Bone marrow (tissue), 2 donors: ENCODE data around the gene AK9.
"Not testable (repeated sequence)": the region's sequence is repeated elsewhere in the genome, so short reads cannot be mapped to it uniquely, and the experiment has no call there.

Experiments
- DNase-seq, 2 donors: peaks; one replicate each; lab custom pipeline; 2025; lab: John Stamatoyannopoulos, UW

Gene AK9

DNA sequence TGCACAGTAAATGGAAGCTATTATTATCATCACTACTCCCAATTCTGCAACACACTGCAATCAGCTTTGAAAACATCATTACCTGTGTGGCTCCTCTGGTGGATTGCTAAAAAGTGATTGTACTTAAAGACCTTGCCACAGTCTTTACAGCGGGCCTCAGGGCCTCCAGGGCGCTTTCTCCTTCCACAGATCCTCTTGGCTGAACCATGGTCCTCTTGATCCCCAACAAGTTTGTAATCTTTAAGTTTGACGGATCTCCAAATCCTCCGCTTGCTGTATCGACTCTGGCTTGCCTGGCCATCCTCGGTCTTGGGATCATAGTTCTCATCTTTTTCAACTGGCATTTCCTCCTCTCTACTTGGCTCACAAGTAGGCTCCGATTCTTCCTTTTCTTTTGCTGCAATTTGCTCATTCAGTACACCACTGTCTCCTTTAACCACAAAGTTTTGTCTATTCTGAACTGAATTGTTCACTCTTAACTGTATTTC, 210.0 kb downstream of the AK9 start:
- DNase-seq, result no peak

GRCh38 chr6:109478841-109479624, 212.0 kb downstream of the AK9 start:
- no peak for DNase-seq

DNA sequence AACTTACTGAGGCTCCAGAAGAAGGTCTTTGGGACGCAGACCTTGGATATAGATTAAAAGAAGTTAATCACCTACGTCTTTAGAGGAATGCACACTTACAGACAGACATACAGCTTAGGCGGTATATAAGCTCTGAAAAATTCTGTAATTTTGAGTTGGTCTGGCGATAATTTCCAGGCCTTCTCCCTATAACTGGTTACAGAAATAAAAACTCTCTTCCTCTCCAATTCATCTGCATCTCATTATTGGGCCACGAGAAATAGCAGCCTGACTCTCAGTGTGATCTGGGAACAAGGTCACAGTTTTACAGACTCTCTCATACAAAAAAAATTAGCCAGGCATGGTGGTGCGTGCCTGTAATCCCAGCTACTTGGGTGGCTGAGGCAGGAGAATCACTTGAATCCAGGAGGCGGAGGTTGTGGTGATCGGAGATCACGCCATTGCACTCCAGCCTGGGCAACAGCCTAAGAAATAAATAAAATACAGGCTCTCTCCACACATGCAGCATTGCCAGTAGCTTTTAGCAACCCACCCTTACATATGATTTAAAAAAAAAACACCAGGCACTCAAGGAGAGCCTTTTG, 212.7 kb downstream of the AK9 start:
- DNase-seq, result no peak

DNA sequence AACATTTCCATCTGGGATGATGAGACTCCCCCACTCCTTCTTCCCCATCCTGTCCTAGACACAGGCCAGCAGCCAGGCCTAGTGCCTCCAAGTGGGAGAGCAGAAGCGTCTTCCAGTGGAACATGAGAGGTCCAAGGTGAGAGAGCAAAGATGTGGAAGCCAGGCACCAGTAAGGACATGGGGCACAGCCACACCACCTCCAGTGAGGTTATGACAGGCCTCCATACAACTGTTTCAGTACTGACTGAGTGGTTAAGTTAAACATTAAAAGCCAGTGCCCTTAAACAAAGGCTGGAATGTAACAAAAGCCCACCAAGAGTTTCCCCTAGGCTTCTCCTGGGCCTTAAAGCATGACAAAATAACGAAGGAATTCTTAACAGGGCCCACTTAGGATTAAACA, 213.3 kb downstream of the AK9 start:
- DNase-seq, result no peak

- DNase-seq, result no peak
Measured at GRCh38 chr6:109477184-109477583, 213.8 kb downstream of the AK9 start.

GRCh38 chr6:109475625-109476024, 215.4 kb downstream of the AK9 start:
- no peak for DNase-seq

GRCh38 chr6:109474995-109475394, 216.0 kb downstream of the AK9 start:
- DNase-seq, result no peak

DNA sequence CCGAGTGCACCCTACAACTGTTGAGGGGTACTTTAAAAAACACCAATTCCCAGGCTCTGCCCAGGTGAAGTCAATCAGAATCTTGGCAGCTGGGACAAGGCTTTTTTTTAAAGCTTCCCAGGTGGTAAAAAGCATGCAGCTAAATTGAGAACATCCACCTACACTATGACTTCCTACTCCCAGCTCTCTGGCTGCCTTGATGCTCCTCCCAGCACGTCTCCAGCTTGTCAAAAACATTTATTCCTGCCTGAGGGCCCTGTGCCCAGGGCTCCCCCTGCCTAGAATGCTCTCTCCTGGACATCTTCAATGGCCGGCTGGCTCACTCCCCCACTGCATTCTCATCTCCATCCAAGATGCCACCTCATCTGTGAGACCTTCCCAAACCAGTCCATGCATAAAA, 217.9 kb downstream of the AK9 start:
- no peak for DNase-seq

- no peak for DNase-seq
Measured at GRCh38 chr6:109472132-109472995, 218.6 kb downstream of the AK9 start.

GRCh38 chr6:109471105-109471810, 219.7 kb downstream of the AK9 start:
- DNase-seq, result no peak

- no peak for DNase-seq
Measured at GRCh38 chr6:109469591-109470189, 221.3 kb downstream of the AK9 start.

- no peak for DNase-seq
Measured at GRCh38 chr6:109467696-109468095, 223.3 kb downstream of the AK9 start.

GRCh38 chr6:109466212-109466923, 224.6 kb downstream of the AK9 start:
- DNase-seq, result no peak

GRCh38 chr6:109465772-109466171, 225.2 kb downstream of the AK9 start:
- no peak for DNase-seq

DNA sequence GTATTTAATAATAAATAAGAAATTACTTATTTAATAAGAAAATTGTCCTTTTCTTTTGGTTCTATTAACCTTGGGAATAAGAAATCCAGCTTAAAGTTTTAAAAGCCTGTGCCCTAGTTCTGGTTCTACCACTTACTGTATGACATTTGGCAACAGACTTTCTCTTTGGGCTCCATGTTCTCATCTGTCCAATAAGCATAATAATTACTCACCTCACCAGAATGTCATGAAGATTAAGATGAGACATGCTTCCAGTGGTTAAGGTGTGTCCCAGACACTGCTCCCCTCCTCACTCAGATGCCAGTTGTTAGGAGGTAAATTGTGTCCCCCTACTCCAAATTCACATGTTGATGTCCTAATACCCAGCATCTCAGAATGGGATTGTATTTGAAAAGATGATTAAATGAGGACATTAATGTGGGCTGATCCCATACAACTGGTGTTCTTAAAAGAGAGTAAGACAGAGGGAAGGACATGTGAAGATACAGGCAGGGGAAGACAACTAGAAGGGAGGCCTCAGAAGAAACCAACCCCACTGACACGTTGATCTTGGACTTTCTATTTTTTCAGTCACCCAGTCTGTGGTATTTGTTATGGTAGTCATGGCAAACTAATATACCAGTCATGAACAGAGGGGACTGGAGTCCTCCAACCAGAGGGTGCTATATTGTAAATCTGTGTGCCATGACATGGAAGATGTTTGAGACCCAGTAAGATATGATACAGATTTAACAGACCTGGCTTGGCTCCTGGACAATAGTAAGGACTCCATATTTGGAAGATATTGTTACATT, 229.1 kb downstream of the AK9 start:
- DNase-seq, result no peak

GRCh38 chr6:109461205-109461604, 229.8 kb downstream of the AK9 start:
- DNase-seq, result not testable (repeated sequence)

DNA sequence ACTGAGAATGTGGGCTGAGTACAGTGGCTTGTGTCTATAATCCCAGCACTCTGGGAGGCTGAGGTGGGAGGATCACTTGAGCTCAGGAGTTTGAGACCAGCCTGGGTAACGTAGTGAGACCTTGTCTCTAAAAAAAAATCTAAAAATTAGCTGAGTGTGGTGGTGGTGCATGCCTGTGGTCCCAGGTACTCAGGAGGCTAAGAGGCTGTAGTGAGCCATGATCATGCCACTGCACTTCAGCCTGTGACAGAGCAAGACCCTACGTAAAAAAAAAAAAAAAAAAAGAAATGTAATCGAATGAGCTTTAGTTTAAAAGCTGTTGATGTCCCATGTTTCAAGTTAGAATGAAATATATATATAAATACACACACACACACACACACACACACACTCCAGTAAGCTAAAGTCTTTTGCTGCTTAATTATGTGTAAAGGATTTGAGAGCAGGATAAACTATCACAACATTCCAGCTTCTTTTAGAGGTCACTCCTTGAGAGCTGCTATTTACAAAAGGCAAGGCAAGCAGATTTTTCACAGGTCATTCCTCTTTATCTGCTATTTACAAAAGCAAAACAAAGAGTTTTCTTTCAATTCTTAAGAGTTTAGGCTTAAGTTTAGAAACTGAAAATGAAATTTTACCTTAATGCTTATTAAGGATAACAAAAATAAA, 230.7 kb downstream of the AK9 start:
- no peak for DNase-seq

DNA sequence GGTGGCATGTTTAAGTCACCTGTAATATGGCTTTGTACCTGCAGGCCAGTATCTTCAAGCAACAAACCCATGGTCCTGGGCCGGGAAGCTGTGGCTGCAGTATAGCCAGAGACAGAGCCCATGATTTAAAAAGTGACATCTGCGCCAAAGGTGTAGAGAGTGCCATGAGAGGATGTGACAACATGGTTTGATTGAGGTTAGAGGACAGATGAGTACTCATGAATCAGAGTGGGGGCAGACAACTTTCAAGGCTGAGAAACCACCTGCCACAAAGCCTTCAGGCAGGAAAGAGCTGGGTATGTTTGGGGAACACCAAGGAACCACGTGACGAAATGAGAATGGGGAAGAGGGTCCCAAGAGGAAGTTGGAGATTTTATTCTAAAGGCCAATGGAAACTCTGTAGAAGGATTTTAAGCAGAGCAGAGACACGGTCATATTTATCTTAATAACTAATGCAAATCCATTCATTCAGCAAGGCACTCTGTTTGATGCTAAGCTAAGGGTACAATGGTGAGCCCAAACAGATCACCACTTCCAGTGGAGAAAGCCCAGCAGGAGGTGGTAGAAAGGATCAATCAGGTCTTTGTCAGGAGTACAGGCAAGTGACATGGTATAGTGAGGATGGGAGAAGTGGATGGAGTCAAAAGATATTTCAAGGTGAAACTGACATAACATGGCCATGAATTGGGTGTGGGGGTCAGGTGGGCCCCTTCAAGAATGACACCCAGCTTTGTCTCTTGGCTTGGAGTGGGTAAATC, 232.0 kb downstream of the AK9 start:
- DNase-seq, result peak in 1 of 2 donors; percentile 47

DNA sequence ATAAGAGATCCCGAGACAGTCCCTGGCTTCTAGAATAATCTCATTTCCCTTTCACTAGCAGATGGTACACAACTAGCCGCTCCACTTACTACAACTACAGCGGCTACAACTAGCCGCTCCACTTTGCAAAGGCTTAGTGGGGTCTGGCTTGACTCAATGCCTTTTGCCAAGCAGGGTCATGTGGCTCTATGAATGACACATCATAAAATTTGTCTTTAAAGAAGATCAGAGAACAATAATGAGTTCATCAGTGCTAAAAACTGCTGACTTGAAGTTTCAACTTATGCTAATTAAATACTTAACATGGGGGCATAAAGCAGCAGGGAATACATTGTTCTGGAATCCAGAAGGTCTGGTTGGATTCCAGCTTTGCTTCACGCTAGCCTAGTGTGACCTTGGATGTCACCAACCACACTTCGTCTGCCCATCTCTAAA, 233.4 kb downstream of the AK9 start:
- DNase-seq, result no peak
